ENCODE results near the gene CST9. TPM values are rescaled to one million over a fixed set of nuclear protein-coding genes. Genes with fewer than 3 reads are reported as not detected.

The CST9 gene
- total and polyA plus RNA-seq, 2 of the 13 experiments (the other 11 are each of a cell fraction or from before 2014, with no cell fraction given): 0.07 TPM; not detected in 1

GRCh38 chr20:23640018-23640601 is 34.4 kb upstream of the CST9 start (continued):
- TF ChIP-seq MLX (CRISPR knock-in tag; IDR thresholded peaks at IDR 0.05) (0 out of 2 replicates have a peak, but pooled peaks have one; percentile 39), ZNF335 (CRISPR knock-in tag; IDR thresholded peaks at IDR 0.05) (no peak), ESRRA (CRISPR knock-in tag; IDR thresholded peaks at IDR 0.05; ENCODE audit: low read depth) (peak; percentile 85), POLR2G (IDR thresholded peaks at IDR 0.05; ENCODE audit: low read depth, low read length) (peak; percentile 45; the same call in 1 of the 2 replicates), TEAD2 (CRISPR knock-in tag; IDR thresholded peaks at IDR 0.05) (no peak), ZFX (CRISPR knock-in tag; IDR thresholded peaks at IDR 0.05; ENCODE audit: low read depth) (peak; percentile 28), ZBTB44 (CRISPR knock-in tag; IDR thresholded peaks at IDR 0.05) (no peak), ZNF468 (CRISPR knock-in tag; IDR thresholded peaks at IDR 0.05) (0 out of 2 replicates have a peak, but pooled peaks have one; percentile 41), MAFG (CRISPR knock-in tag; IDR thresholded peaks at IDR 0.05) (no peak), SAFB2 (CRISPR knock-in tag; IDR thresholded peaks at IDR 0.05; ENCODE audit: borderline replicate concordance, low read depth) (no peak), CHD4 (IDR thresholded peaks at IDR 0.05; ENCODE audit: borderline replicate concordance, low read length) (peak; percentile 61; the same call in 1 of the 2 replicates), ZBTB34 (CRISPR knock-in tag; IDR thresholded peaks at IDR 0.05) (0 out of 2 replicates have a peak, but pooled peaks have one; percentile 55), CSRNP1 (CRISPR knock-in tag; IDR thresholded peaks at IDR 0.05) (no peak), HOXA3 (CRISPR knock-in tag; IDR thresholded peaks at IDR 0.05) (peak; percentile 39; the same call in 1 of the 2 replicates), NAIF1 (CRISPR knock-in tag; IDR thresholded peaks at IDR 0.05; ENCODE audit: borderline replicate concordance) (no peak), MLXIP (CRISPR knock-in tag; IDR thresholded peaks at IDR 0.05; ENCODE audit: borderline replicate concordance) (0 out of 2 replicates have a peak, but pooled peaks have one; percentile 32), SIX4 (CRISPR knock-in tag; IDR thresholded peaks at IDR 0.05) (no peak), MED8 (CRISPR knock-in tag; IDR thresholded peaks at IDR 0.05; ENCODE audit: insufficient replicate concordance) (peak; percentile 2), GLI4 (CRISPR knock-in tag; IDR thresholded peaks at IDR 0.05; ENCODE audit: borderline replicate concordance) (0 out of 2 replicates have a peak, but pooled peaks have one; percentile 49), CCAR2 (optimal IDR thresholded peaks at IDR 0.05; ENCODE audit: low read depth, low read length) (no peak), TBX2 (CRISPR knock-in tag; IDR thresholded peaks at IDR 0.05; ENCODE audit: borderline replicate concordance) (0 out of 2 replicates have a peak, but pooled peaks have one; percentile 47), SAP130 (CRISPR knock-in tag; IDR thresholded peaks at IDR 0.05; ENCODE audit: low read depth) (peak; percentile 45)

All from HepG2 (cell line).